GM19099 (cell line): Measurements from ENCODE around the gene MPZL3.

Source experiments
- POLR2A ChIP-seq: IDR thresholded peaks from 3 replicates; pipeline ENCODE4 v1.6.1; 2011; ENCODE audit warnings: low read depth; ENCODE audit not compliant: insufficient read length; ENCODE audit errors: extremely low read depth

MPZL3 gene

GRCh38 chr11:118243993-118244762 lies 8.0 kb downstream of the MPZL3 start:
- TF ChIP-seq POLR2A: no peak

- TF ChIP-seq POLR2A: no peak
Measured at GRCh38 chr11:118243161-118243560, 9.0 kb downstream of the MPZL3 start.

- no peak for TF ChIP-seq POLR2A
Measured at GRCh38 chr11:118241764-118242098, 10.4 kb downstream of the MPZL3 start.

- no peak for TF ChIP-seq POLR2A
Measured at GRCh38 chr11:118240999-118241763, 11.0 kb downstream of the MPZL3 start.

- TF ChIP-seq POLR2A: no peak
Measured at GRCh38 chr11:118239509-118240205, 12.5 kb downstream of the MPZL3 start.

- no peak for TF ChIP-seq POLR2A
Measured at GRCh38 chr11:118238929-118239328, 13.2 kb downstream of the MPZL3 start.

GRCh38 chr11:118238421-118238820 lies 13.7 kb downstream of the MPZL3 start:
- TF ChIP-seq POLR2A: no peak

- no peak for TF ChIP-seq POLR2A
Measured at GRCh38 chr11:118236170-118236569, 16.0 kb downstream of the MPZL3 start.

GRCh38 chr11:118234833-118235232 lies 17.3 kb downstream of the MPZL3 start:
- no peak for TF ChIP-seq POLR2A

- TF ChIP-seq POLR2A: no peak
Measured at GRCh38 chr11:118233850-118234249, 18.3 kb downstream of the MPZL3 start.

- no peak for TF ChIP-seq POLR2A
Measured at GRCh38 chr11:118233377-118233776, 18.8 kb downstream of the MPZL3 start.

- TF ChIP-seq POLR2A: no peak
Measured at GRCh38 chr11:118232659-118233058, 19.5 kb downstream of the MPZL3 start.

GRCh38 chr11:118231461-118231860 lies 20.7 kb downstream of the MPZL3 start:
- TF ChIP-seq POLR2A: no peak

GRCh38 chr11:118230088-118230487 lies 22.1 kb downstream of the MPZL3 start:
- TF ChIP-seq POLR2A: no peak

GRCh38 chr11:118229274-118229847 lies 22.8 kb downstream of the MPZL3 start:
- no peak for TF ChIP-seq POLR2A
